SKM-1 treated with dmso at 0.1 percent for 144 hours (cell line): Measurements from ENCODE around the gene LIMS2.

Experiments used
- DNase-seq: peaks from one replicate; lab custom pipeline; 2025; ENCODE audit not compliant: unreplicated experiment; lab: John Stamatoyannopoulos, UW

Gene LIMS2

GRCh38 chr2:127658641-127659407 is 16.5 kb downstream of the LIMS2 start:
- DNase-seq, result no peak

DNA sequence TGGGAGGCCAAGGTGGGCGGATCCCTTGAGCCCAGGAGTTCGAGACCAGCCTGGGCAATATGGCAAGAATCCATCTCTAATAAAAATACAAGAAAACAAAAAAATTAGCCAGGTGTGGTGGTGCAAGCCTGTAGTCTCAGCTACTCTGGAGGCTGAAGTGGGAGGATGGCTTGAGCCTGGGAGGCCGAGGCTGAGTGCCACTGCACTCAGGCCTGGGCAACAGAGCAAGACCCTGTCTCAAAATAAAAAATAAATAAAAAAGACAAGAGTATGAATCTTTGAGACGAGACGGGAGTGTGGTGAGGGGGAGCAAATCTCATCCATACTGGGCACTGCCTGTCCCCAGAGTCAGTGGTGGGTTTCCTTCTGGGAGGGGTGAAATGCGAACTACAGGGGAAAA is 17.2 kb downstream of the LIMS2 start:
- DNase-seq, result no peak

- DNase-seq, result no peak
These were observed 18.1 kb downstream of the LIMS2 start for GRCh38 chr2:127657232-127657595.

GRCh38 chr2:127656569-127657231 is 18.6 kb downstream of the LIMS2 start:
- DNase-seq, result no peak

DNA sequence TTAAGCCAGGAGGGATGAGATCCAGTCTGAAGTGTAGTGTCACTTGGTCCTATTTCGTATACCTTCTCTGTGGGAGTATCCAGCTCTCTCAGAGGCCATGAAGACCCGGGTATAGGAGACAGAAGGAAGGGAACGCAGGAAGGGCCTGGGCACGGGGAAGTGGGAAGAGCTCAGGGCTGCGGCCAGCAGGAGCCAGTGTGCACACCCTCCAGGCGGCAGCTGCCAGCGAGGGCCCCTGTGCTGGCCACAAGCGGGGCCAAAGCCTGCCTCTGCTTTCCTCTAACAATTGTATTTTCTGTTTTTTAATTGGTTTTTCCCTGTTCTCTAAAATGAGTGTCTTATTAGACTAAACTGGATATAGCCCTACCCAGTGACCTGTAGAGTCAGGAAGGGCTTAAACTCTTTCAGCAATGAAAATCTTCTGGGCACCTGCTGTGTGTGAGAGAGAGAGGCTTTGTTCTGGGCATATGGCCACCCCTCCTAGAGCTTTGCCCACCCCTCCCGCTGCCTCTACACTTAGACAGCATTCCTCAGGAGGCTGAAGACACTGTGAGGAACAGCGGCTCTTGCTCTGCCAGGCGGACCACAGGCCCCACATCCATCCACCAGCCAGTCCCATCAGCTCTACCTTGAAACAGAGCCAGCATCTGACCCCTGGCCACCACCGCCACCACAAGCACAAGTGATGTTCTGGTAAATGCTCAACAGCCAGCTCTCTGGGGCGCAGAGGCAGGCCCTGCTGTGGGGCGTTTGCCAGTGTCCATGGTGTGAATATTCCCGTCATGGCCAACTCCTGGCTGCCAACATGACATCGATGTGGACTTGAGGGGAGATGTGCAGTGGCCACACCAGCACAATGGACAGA is 19.9 kb downstream of the LIMS2 start:
- DNase-seq, result no peak

- DNase-seq, result no peak
These were observed 20.5 kb downstream of the LIMS2 start for GRCh38 chr2:127654838-127655175.

DNA sequence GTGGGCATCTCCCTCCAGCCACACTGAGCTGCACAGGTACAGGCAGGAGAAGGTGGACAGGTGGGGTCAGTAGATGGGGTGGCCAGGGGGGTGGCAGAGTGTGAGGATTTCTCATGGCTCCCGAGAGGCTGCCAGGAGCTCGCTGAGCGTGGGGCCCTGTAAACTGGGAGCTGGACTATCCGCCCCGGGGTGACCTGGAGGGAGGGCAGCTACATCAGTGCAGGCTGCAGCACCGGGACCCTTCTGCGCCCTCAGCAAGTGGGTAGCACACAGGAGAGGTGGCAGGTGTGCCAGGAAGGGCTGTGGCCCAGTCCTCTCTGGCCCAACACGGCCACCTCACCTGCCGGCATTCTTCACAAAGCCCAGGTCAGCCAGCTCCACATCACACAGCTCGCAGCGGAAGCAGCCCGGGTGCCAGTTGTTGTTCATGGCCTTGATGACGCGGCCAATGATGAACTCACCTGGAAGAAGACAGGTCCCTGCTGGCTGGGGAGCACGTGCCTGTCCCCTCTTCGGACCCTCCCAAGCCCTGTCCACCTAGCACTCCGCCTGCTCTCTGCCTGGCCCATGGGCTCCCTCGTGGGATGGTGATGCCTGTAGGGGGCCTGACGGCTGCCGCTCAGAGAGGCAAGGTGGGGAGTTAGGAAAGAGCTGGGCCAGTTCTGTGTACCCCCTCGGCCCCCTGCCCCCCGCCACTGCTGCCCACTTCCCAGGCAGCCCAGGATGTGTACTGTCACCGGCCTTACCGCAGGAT is 21.1 kb downstream of the LIMS2 start:
- DNase-seq, result no peak

DNA sequence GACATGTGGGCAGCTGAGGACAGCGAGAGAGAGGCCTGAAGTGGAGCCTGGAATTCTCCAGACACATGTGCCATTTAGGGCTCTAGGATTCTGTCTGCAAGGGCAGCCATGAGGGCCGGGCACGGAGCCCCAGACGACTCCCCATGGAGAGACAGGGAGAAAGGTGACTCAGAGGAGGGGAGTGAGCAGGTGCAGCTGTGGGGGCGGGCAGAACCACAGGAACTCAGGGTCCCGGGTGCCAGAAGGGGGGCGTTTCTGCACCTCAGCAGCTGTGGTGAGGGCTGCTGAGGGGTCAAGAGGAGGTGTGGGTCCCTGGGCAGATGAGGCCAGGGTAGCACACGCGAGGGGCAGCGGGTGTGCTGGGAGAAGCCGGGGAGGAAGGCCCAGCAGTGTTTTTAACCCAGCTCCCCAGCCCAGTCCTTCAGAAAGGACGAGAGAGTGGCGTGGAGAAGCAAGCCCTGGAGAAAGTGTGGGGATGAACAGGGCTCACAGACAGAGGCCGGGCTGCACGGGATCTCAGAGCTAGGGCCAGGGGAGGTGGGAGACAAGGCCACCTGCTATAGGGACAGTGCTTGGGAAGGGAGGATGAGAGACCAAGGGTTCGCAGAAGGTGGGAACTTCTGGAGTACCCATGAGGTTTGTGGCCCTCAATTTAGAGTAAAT is 21.8 kb downstream of the LIMS2 start:
- DNase-seq, result no peak

GRCh38 chr2:127652786-127653357 is 22.5 kb downstream of the LIMS2 start:
- no peak for DNase-seq

DNA sequence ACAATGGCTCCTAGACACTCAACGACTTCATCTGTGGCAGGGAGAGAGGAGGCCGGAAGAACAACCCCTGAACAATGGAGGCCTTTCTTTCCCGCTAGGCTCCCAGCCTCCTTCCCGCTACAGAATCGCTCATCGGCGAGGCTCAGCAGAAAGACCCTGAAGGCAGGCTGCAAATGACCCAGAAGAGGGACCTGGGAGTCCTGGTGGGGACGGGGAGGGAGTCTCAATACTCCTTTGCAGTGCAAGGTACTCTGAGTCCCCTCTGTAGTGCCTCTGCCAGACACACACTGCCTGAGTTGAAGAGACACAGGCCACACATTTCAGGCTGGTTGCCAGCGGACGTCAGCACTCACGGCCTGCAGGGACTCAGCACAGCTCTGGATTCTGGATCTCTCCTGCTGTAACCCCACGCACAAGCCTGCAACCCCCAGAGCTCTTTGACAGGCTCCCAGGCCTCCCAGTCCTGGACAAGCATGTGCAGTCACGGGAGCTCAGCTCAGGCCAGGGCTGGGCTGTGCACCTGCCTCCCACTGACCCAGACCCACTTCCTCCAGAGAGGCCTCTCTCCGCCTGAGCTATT is 23.3 kb downstream of the LIMS2 start:
- DNase-seq, result no peak

DNA sequence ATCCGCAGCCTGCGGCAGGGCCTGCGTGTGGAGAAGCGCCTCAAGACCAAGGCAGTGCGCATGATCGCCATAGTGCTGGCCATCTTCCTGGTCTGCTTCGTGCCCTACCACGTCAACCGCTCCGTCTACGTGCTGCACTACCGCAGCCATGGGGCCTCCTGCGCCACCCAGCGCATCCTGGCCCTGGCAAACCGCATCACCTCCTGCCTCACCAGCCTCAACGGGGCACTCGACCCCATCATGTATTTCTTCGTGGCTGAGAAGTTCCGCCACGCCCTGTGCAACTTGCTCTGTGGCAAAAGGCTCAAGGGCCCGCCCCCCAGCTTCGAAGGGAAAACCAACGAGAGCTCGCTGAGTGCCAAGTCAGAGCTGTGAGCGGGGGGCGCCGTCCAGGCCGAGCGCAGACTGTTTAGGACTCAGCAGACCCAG is 23.9 kb downstream of the LIMS2 start:
- DNase-seq, result no peak

DNA sequence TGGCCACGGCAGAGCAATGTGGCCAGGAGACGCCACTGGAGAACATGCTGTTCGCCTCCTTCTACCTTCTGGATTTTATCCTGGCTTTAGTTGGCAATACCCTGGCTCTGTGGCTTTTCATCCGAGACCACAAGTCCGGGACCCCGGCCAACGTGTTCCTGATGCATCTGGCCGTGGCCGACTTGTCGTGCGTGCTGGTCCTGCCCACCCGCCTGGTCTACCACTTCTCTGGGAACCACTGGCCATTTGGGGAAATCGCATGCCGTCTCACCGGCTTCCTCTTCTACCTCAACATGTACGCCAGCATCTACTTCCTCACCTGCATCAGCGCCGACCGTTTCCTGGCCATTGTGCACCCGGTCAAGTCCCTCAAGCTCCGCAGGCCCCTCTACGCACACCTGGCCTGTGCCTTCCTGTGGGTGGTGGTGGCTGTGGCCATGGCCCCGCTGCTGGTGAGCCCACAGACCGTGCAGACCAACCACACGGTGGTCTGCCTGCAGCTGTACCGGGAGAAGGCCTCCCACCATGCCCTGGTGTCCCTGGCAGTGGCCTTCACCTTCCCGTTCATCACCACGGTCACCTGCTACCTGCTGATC is 24.4 kb downstream of the LIMS2 start:
- DNase-seq, result no peak

DNA sequence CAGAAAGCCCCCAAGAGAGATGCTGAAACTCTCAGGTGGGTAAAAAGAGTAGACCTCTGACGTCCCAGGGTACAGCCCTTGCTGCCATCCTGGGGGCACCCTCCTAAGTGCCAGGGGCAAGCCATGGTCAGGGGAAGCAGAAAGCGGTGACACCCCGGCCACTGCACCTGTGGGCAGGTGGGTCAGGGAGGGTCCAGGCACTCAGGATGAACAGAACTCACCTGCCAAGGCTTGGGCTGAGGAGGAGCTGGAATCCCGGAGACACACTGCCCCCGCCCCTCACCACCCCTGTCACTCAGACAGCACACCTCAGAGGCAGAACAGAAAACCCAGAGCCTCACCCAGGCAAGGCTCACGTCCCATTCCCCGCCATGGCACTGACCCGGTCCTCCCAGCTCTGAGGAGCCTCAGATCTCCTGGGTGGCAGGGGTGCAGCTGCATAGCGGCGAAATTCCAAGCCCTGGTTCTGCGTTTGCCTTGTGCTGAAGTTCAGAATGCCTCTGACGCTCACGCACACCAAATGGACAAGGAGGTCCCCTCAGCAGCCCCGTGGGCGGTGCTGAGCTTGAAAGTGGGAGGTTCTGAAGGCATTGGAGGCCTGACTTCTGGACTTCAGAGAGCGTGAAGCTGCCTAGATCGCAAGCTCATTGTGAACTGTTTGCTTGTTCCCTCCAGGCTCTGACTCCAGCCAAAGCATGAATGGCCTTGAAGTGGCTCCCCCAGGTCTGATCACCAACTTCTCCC is 25.1 kb downstream of the LIMS2 start:
- no peak for DNase-seq

- peak; percentile 51 for DNase-seq
These were observed 25.7 kb downstream of the LIMS2 start for GRCh38 chr2:127649684-127650040.

DNA sequence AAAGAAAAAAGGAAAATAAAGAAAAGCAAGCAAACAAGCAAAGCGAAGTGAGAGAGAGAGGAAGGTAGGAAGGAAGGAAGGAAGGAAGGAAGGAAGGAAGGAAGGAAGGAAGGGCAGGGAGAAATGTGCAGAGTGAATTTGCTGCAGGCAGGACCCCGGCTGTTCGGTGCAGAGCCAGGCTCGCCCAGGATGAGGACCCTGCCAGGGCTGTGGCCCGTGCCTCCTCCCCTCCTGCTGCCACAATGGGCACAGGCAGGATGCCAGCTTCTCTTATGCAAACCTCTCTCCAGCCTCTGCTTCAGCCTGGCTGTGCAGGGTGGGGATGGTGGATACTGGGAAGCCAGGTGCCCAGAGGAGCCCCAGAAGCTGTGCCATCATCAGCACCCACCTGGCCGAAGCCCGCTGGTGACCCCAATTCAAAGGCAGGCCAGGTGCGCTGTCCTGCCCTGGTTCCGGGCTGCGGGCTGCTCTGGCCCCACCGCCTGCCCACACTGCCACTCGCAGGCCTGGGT is 26.2 kb downstream of the LIMS2 start:
- DNase-seq, result no peak

DNA sequence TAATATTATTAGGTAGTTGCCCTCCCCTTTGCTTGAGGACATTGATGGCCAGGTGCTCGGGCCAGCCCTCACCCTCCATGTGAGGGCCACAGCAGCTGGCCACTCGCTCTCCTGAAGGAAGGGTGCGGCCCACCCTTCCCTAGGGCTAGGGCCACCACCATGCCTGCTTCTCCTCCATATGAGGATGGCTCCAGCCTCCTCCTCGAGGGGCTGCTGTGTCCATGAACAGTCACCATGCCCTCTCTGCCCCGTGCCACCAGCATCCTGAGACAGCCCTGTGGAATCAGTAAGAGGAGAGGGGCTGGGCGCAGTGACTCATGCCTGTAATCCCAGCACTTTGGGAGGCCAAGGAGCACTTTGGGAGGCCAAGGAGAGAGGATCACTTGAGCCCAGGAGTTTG is 27.0 kb downstream of the LIMS2 start:
- DNase-seq, result no peak

DNA sequence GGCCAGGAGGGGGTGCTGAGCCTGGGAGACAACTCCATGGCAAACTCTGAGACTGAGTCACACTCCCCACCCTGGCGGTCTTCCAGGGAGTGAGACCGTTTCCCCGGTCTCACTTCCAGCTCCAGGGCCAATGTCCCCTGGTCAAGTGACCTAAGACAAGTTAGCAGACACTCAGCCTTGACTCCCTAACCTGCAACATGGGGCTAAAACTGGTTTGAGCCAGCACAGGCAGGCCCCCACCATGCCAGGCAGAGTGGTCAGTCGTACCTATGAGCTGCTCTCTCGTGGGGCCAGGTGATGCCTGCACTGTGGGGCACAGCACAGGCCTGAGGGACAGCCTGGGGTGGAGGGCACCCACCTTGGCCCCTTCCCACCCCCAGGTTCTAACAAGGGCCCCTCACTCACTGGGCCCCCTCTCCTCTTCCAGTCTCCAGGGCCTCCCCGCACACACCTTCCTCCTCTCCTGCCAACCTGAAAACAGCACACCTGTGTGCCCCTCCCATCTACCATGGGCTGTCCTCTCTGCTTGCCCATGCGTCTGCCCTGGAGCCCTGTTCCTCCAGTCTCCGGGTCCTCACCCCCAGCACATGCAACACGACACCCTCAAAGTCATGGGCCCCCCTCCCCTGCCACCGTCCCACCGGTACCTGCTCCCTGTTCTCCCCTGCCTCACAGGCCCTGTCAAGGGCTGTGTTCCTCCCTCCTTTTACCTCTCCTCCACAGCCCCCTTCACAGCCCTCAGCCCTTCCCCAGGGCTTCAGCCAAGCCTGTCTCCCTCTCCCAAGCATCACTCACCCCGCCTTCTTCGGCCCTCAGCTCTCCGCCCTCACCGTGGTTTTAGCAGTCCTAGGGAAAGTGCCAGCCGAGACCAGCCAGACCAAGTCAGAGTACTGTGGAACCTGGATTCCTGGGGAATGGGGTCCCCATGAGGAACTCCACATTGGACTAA is 27.8 kb downstream of the LIMS2 start:
- no peak for DNase-seq
